ENCODE measurements around the gene ASAP3.
A peak's percentile ranks its signal among the peaks of the same experiment; 100 is the strongest.

Gene ASAP3

GRCh38 chr1:23477359-23478144 lies 6.4 kb downstream of the ASAP3 start:
- Histone ChIP-seq H2BK15ac (ENCODE audit: low read depth, poor library complexity, severe bottlenecking) (no peak overlapping the region), H3K79me1 (replicated peaks; ENCODE audit: low read length, poor library complexity, severe bottlenecking) (peaks cover 40% of the 10 kb centered on the region), H3K27ac (ENCODE audit: low read length, poor library complexity, severe bottlenecking) (no peak overlapping the region), H2AK5ac (ENCODE audit: low read length, severe bottlenecking) (no peak overlapping the region), H2BK5ac (ENCODE audit: low read depth, low read length, poor library complexity, severe bottlenecking) (no peak overlapping the region), H3K36me3 (ENCODE audit: control insufficient read depth in 1 of 2, insufficient read depth in 2 of 2, low read depth in 1 of 2, low read length in 2 of 2) (peaks cover 4 to 24% of the 10 kb centered on the region in 2 experiments), H3K23ac (ENCODE audit: low read length in 2 of 2) (peak overlapping the region in 1 of 2 experiments; percentile 74), H3K27me3 (ENCODE audit: control insufficient read depth in 1 of 2, insufficient read depth in 1 of 2, low read length in 2 of 2) (no peaks in the 10 kb centered on the region), H2BK120ac (ENCODE audit: low read depth, low read length) (no peak overlapping the region), H2BK12ac (ENCODE audit: low read length in 2 of 2) (no peak overlapping the region), H3K14ac (ENCODE audit: low read length in 2 of 2) (no peak overlapping the region), H4K91ac (ENCODE audit: low read length) (no peak overlapping the region), H2AFZ (ENCODE audit: low read depth, low read length) (no peak overlapping the region), H3K9me3 (ENCODE audit: control insufficient read depth, low read length) (no peaks in the 10 kb centered on the region), H3K4me2 (ENCODE audit: low read length, poor library complexity, severe bottlenecking) (no peak overlapping the region), H3K4ac (ENCODE audit: low read depth in 1 of 2, low read length in 2 of 2) (no peak overlapping the region), H3K4me3 (ENCODE audit: insufficient read depth in 1 of 2, low read depth in 1 of 2, low read length in 2 of 2) (no peak overlapping the region), H4K8ac (ENCODE audit: low read length) (no peak overlapping the region), H3K9ac (ENCODE audit: low read length) (no peak overlapping the region), H3K4me1 (ENCODE audit: control insufficient read depth, insufficient read depth, low read depth, low read length) (peaks cover 13% of the 10 kb centered on the region), H3K18ac (ENCODE audit: low read depth in 1 of 2, low read length in 2 of 2) (no peak overlapping the region)
- no peak for DNase-seq
- WGBS: 89% methylated on average over 10 of the region's 10 CpGs

GRCh38 chr1:23475641-23476040 lies 8.3 kb downstream of the ASAP3 start:
- Histone ChIP-seq H3K27me3 (ENCODE audit: control insufficient read depth in 1 of 2, insufficient read depth in 1 of 2, low read length in 2 of 2) (no peaks in the 10 kb centered on the region), H4K91ac (ENCODE audit: low read length) (no peak overlapping the region), H3K4me1 (ENCODE audit: control insufficient read depth, insufficient read depth, low read depth, low read length) (peaks cover 15% of the 10 kb centered on the region), H2BK12ac (ENCODE audit: low read length in 2 of 2) (no peak overlapping the region), H3K9ac (ENCODE audit: low read length) (peak overlapping the region; percentile 20), H3K4me3 (ENCODE audit: insufficient read depth in 1 of 2, low read depth in 1 of 2, low read length in 2 of 2) (no peak overlapping the region), H2AFZ (ENCODE audit: low read depth, low read length) (no peak overlapping the region), H2BK120ac (ENCODE audit: low read depth, low read length) (no peak overlapping the region), H3K4ac (ENCODE audit: low read depth in 1 of 2, low read length in 2 of 2) (no peak overlapping the region), H3K4me2 (ENCODE audit: low read length, poor library complexity, severe bottlenecking) (no peak overlapping the region), H3K79me1 (replicated peaks; ENCODE audit: low read length, poor library complexity, severe bottlenecking) (peaks cover 38% of the 10 kb centered on the region), H2AK5ac (ENCODE audit: low read length, severe bottlenecking) (no peak overlapping the region), H4K8ac (ENCODE audit: low read length) (no peak overlapping the region), H3K23ac (ENCODE audit: low read length in 2 of 2) (no peak overlapping the region), H2BK15ac (ENCODE audit: low read depth, poor library complexity, severe bottlenecking) (no peak overlapping the region), H3K18ac (ENCODE audit: low read depth in 1 of 2, low read length in 2 of 2) (no peak overlapping the region), H3K27ac (ENCODE audit: low read length, poor library complexity, severe bottlenecking) (no peak overlapping the region), H3K9me3 (ENCODE audit: control insufficient read depth, low read length) (no peaks in the 10 kb centered on the region), H3K36me3 (ENCODE audit: control insufficient read depth in 1 of 2, insufficient read depth in 2 of 2, low read depth in 1 of 2, low read length in 2 of 2) (peaks cover 4 to 12% of the 10 kb centered on the region in 2 experiments), H3K14ac (ENCODE audit: low read length in 2 of 2) (no peak overlapping the region), H2BK5ac (ENCODE audit: low read depth, low read length, poor library complexity, severe bottlenecking) (no peak overlapping the region)
- 93% methylated on average over 3 of the region's 3 CpGs for WGBS
- peak; percentile 59 for DNase-seq

GRCh38 chr1:23475134-23475628 lies 8.8 kb downstream of the ASAP3 start:
- H2AFZ ChIP-seq (ENCODE audit: low read depth, low read length): no peak overlapping the region
- H3K4ac ChIP-seq (ENCODE audit: low read depth in 1 of 2, low read length in 2 of 2): peak overlapping the region in 1 of 2 experiments; percentile 42
- no peaks in the 10 kb centered on the region for H3K9me3 ChIP-seq (ENCODE audit: control insufficient read depth, low read length)
- peaks cover 7 to 8% of the 10 kb centered on the region in 2 experiments for H3K36me3 ChIP-seq (ENCODE audit: control insufficient read depth in 1 of 2, insufficient read depth in 2 of 2, low read depth in 1 of 2, low read length in 2 of 2)
- no peak overlapping the region for H3K23ac ChIP-seq (ENCODE audit: low read length in 2 of 2)
- no peak overlapping the region for H3K4me3 ChIP-seq (ENCODE audit: insufficient read depth in 1 of 2, low read depth in 1 of 2, low read length in 2 of 2)
- H4K91ac ChIP-seq (ENCODE audit: low read length): no peak overlapping the region
- no peak overlapping the region for H2BK15ac ChIP-seq (ENCODE audit: low read depth, poor library complexity, severe bottlenecking)
- WGBS: 66% methylated on average over 6 of the region's 6 CpGs
- H2AK5ac ChIP-seq (ENCODE audit: low read length, severe bottlenecking): no peak overlapping the region
- peaks cover 19% of the 10 kb centered on the region for H3K4me1 ChIP-seq (ENCODE audit: control insufficient read depth, insufficient read depth, low read depth, low read length)
- H2BK5ac ChIP-seq (ENCODE audit: low read depth, low read length, poor library complexity, severe bottlenecking): no peak overlapping the region
- H3K18ac ChIP-seq (ENCODE audit: low read depth in 1 of 2, low read length in 2 of 2): peak overlapping the region in 1 of 2 experiments; percentile 67
- no peak overlapping the region for H3K4me2 ChIP-seq (ENCODE audit: low read length, poor library complexity, severe bottlenecking)
- H3K27ac ChIP-seq (ENCODE audit: low read length, poor library complexity, severe bottlenecking): no peak overlapping the region
- H4K8ac ChIP-seq (ENCODE audit: low read length): no peak overlapping the region
- no peaks in the 10 kb centered on the region for H3K27me3 ChIP-seq (ENCODE audit: control insufficient read depth in 1 of 2, insufficient read depth in 1 of 2, low read length in 2 of 2)
- no peak overlapping the region for H3K14ac ChIP-seq (ENCODE audit: low read length in 2 of 2)
- H3K79me1 ChIP-seq (replicated peaks; ENCODE audit: low read length, poor library complexity, severe bottlenecking): peaks cover 38% of the 10 kb centered on the region
- peak overlapping the region in 1 of 2 experiments; percentile 57 for H2BK12ac ChIP-seq (ENCODE audit: low read length in 2 of 2)
- H3K9ac ChIP-seq (ENCODE audit: low read length): peak overlapping the region; percentile 20
- DNase-seq: peak; percentile 81
- no peak overlapping the region for H2BK120ac ChIP-seq (ENCODE audit: low read depth, low read length)

- no peak overlapping the region for H3K4ac ChIP-seq (ENCODE audit: low read depth in 1 of 2, low read length in 2 of 2)
- H2BK15ac ChIP-seq (ENCODE audit: low read depth, poor library complexity, severe bottlenecking): no peak overlapping the region
- no peak overlapping the region for H4K8ac ChIP-seq (ENCODE audit: low read length)
- no peak overlapping the region for H3K14ac ChIP-seq (ENCODE audit: low read length in 2 of 2)
- H4K91ac ChIP-seq (ENCODE audit: low read length): no peak overlapping the region
- no peak overlapping the region for H2BK120ac ChIP-seq (ENCODE audit: low read depth, low read length)
- no peak for DNase-seq
- H3K27me3 ChIP-seq (ENCODE audit: control insufficient read depth in 1 of 2, insufficient read depth in 1 of 2, low read length in 2 of 2): no peaks in the 10 kb centered on the region
- H3K4me3 ChIP-seq (ENCODE audit: insufficient read depth in 1 of 2, low read depth in 1 of 2, low read length in 2 of 2): peak overlapping the region in 1 of 2 experiments; percentile 35
- peak overlapping the region; percentile 67 for H3K9ac ChIP-seq (ENCODE audit: low read length)
- H2AFZ ChIP-seq (ENCODE audit: low read depth, low read length): no peak overlapping the region
- H3K18ac ChIP-seq (ENCODE audit: low read depth in 1 of 2, low read length in 2 of 2): no peak overlapping the region
- H3K4me1 ChIP-seq (ENCODE audit: control insufficient read depth, insufficient read depth, low read depth, low read length): peaks cover 16% of the 10 kb centered on the region
- no peak overlapping the region for H2BK12ac ChIP-seq (ENCODE audit: low read length in 2 of 2)
- H3K23ac ChIP-seq (ENCODE audit: low read length in 2 of 2): no peak overlapping the region
- no peak overlapping the region for H3K27ac ChIP-seq (ENCODE audit: low read length, poor library complexity, severe bottlenecking)
- H3K4me2 ChIP-seq (ENCODE audit: low read length, poor library complexity, severe bottlenecking): no peak overlapping the region
- WGBS: 89% methylated on average over 6 of the region's 6 CpGs
- H3K36me3 ChIP-seq (ENCODE audit: control insufficient read depth in 1 of 2, insufficient read depth in 2 of 2, low read depth in 1 of 2, low read length in 2 of 2): peaks cover 7 to 9% of the 10 kb centered on the region in 2 experiments
- H3K9me3 ChIP-seq (ENCODE audit: control insufficient read depth, low read length): no peaks in the 10 kb centered on the region
- no peak overlapping the region for H2AK5ac ChIP-seq (ENCODE audit: low read length, severe bottlenecking)
- no peak overlapping the region for H2BK5ac ChIP-seq (ENCODE audit: low read depth, low read length, poor library complexity, severe bottlenecking)
- peaks cover 37% of the 10 kb centered on the region for H3K79me1 ChIP-seq (replicated peaks; ENCODE audit: low read length, poor library complexity, severe bottlenecking)
Measured at GRCh38 chr1:23473037-23473800, 10.8 kb downstream of the ASAP3 start.

All from mesenchymal stem cell (in vitro differentiated cells and primary cell).